CD14-positive monocyte (primary cell): ENCODE measurements around the gene NCAM1. TPM values are rescaled to one million over a fixed set of nuclear protein-coding genes. Genes with fewer than 3 reads are reported as not detected.

Source experiments
- DNase-seq, 3 donors: peaks; one replicate each; pipeline ENCODE4 v3.0.0-alpha.2; 2011 to 2022
- H2AFZ ChIP-seq: 2 replicates; pipeline ENCODE4 v1.6.0; 2012; ENCODE audit warnings: mild to moderate bottlenecking, low read depth, low read length, inconsistent platforms; ENCODE audit not compliant: insufficient read depth, poor library complexity, severe bottlenecking
- H3K27ac ChIP-seq, 2 donors: 1 replicate in 1 of 2; 2 replicates in 1 of 2; pipeline ENCODE4 v1.5.1; 2012 to 2013; ENCODE audit warnings: low read length in 2 of 2, control low read depth in 1 of 2, inconsistent platforms in 1 of 2, low read depth in 1 of 2, mild to moderate bottlenecking in 1 of 2
- H3K27me3 ChIP-seq, 2 donors: one replicate each; pipeline versions ENCODE4 v1.6.0 to v1.6.1; 2011 to 2013; ENCODE audit warnings: low read length in 2 of 2; ENCODE audit not compliant: control insufficient read depth in 2 of 2, insufficient read depth in 2 of 2
- H3K36me3 ChIP-seq, 2 donors: replicated peaks in 1 of 2; 1 replicate in 1 of 2; 2 replicates in 1 of 2; pipeline versions ENCODE4 v1.5.1 to v1.6.1; 2012 to 2013; ENCODE audit warnings: low read length in 2 of 2, control low read depth in 1 of 2, inconsistent platforms in 1 of 2, mild to moderate bottlenecking in 1 of 2; ENCODE audit not compliant: insufficient read depth in 2 of 2, control insufficient read depth in 1 of 2
- H3K4me1 ChIP-seq, 2 donors: 1 replicate in 1 of 2; 2 replicates in 1 of 2; pipeline versions ENCODE4 v1.5.1 to v1.6.1; 2012 to 2013; ENCODE audit warnings: low read length in 2 of 2, control low read depth in 1 of 2, inconsistent platforms in 1 of 2, mild to moderate bottlenecking in 1 of 2, moderate library complexity in 1 of 2; ENCODE audit not compliant: insufficient read depth in 2 of 2, control insufficient read depth in 1 of 2
- H3K4me2 ChIP-seq: replicated peaks from 2 replicates; pipeline ENCODE3; 2012; ENCODE audit warnings: low read length, moderate library complexity, mild to moderate bottlenecking; ENCODE audit not compliant: poor library complexity, severe bottlenecking; ENCODE audit errors: extremely low read depth
- H3K4me3 ChIP-seq, 3 experiments: fragments of 200-600 bp in 1 of 3; sonication (generic) in 1 of 3; replicated peaks in 1 of 3; 1 replicate in 2 of 3; 2 replicates in 1 of 3; pipeline ENCODE4 v1.5.1; 2011 to 2013; ENCODE audit warnings: low read length in 3 of 3, mild to moderate bottlenecking in 3 of 3, control low read depth in 2 of 3, low read depth in 2 of 3, inconsistent platforms in 1 of 3, moderate library complexity in 1 of 3
- H3K79me2 ChIP-seq: 2 replicates; pipeline ENCODE4 v1.6.0; 2012; ENCODE audit warnings: mild to moderate bottlenecking, control low read depth, inconsistent platforms, low read length, moderate library complexity; ENCODE audit not compliant: insufficient read depth
- H3K9ac ChIP-seq: 2 replicates; pipeline ENCODE4 v1.6.0; 2017; ENCODE audit warnings: low read length, mild to moderate bottlenecking; ENCODE audit not compliant: insufficient read depth, poor library complexity, severe bottlenecking
- H3K9me3 ChIP-seq, 2 donors: replicated peaks in 1 of 2; 1 replicate in 1 of 2; 2 replicates in 1 of 2; pipeline versions ENCODE4 v1.5.1 to v1.6.1; 2012 to 2013; ENCODE audit warnings: low read length in 2 of 2, control low read depth in 1 of 2; ENCODE audit not compliant: control insufficient read depth in 1 of 2, insufficient read depth in 1 of 2
- H4K20me1 ChIP-seq: 2 replicates; pipeline ENCODE4 v1.6.0; 2012; ENCODE audit warnings: mild to moderate bottlenecking, low read length, control low read depth, moderate library complexity; ENCODE audit not compliant: insufficient read depth
- H3K27ac Mint-ChIP-seq, 7 donors: one replicate each; pipeline ENCODE4 v1.8.0; 2020; ENCODE audit warnings: mild to moderate bottlenecking in 7 of 7, mixed read lengths in 7 of 7, moderate library complexity in 6 of 7, inconsistent platforms in 2 of 7
- H3K27me3 Mint-ChIP-seq, 3 donors: one replicate each; pipeline ENCODE4 v1.8.0; 2021 to 2022; ENCODE audit warnings: low read depth in 3 of 3, mild to moderate bottlenecking in 3 of 3, mixed read lengths in 3 of 3, moderate library complexity in 3 of 3, inconsistent platforms in 1 of 3
- H3K36me3 Mint-ChIP-seq, 2 donors: one replicate each; pipeline ENCODE4 v1.8.0; 2020; ENCODE audit warnings: mixed read lengths in 2 of 2, inconsistent platforms in 1 of 2, mild to moderate bottlenecking in 1 of 2
- H3K4me1 Mint-ChIP-seq: one replicate; pipeline ENCODE4 v1.8.0; 2020; ENCODE audit warnings: mild to moderate bottlenecking, mixed read lengths
- H3K4me3 Mint-ChIP-seq, 2 donors: one replicate each; pipeline ENCODE4 v1.8.0; 2020; ENCODE audit warnings: mild to moderate bottlenecking in 2 of 2, mixed read lengths in 2 of 2, moderate library complexity in 1 of 2
- H3K9me3 Mint-ChIP-seq, 7 donors: one replicate each; pipeline ENCODE4 v1.8.0; 2020 to 2022; ENCODE audit warnings: mixed read lengths in 7 of 7, mild to moderate bottlenecking in 6 of 7, moderate library complexity in 6 of 7, inconsistent platforms in 2 of 7
- WGBS: methylation state at CpG from one replicate; pipeline ENCODE4 v1.1.5; 2013; ENCODE audit warnings: missing lambda C conversion rate; ENCODE audit not compliant: insufficient coverage; 5-methylcytosine and 5-hydroxymethylcytosine counted together
- intact Hi-C, 2 donors: fragments of 100-400 bp; cut with micrococcal nuclease; formaldehyde crosslinking; loops; one replicate each; pipeline versions ENCODE4 v1.15.0 to v1.15.1; 2023
- polyA plus RNA-seq, 3 donors: library from polyadenylated mRNA; depleted of rRNA in 1 of 3; unstranded in 2 of 3; stranded (reverse) in 1 of 3; fragments of 300-500 nt in 2 of 3; fragments of >200 nt in 1 of 3; fragmentation: Illumina TruSeq in 2 of 3; gene quantifications; 1 replicate in 2 of 3; 2 replicates in 1 of 3; pipeline ENCODE4 v1.2.3, GENCODE V29; 2012 to 2021
- TF ChIP-seq, protein P1 (sequence below): fragments of 200-600 bp; IDR thresholded peaks from one replicate; pipeline ENCODE4 v1.8.0; 2022; ENCODE audit warnings: antibody characterized with exemption, mild to moderate bottlenecking

NCAM1 gene
- polyA plus RNA-seq, 3 donors: 0.65 to 0.69 TPM; not detected in 1

DNA sequence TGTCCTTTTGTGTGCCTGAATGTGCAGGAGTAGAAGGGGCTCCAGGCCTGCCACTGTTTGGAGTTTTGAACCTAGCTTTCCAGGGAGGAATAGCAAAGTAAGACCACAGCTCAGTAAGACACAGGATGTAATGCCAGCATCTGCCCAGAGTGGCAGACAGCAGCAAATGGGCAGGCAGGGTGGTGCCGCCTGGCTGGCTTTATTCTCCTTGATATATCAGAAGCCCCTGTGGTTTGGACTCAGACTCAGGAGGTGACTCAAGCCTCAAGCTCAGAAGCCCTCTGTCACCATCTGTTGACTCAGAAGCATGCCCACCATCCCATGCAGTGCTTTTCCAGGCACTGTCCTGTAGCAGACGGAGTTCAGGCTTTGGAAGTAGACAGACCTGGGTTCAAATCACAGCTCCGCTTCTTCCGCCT, 280.4 kb downstream of the NCAM1 start:
- H3K79me2 ChIP-seq: no peaks in the 10 kb centered on the region
- intact Hi-C loops: no loop called here
- H3K4me1 Mint-ChIP-seq: peaks cover 12% of the 10 kb centered on the region
- no peak overlapping the region for H2AFZ ChIP-seq
- no peak overlapping the region for H3K27ac Mint-ChIP-seq
- WGBS: 93% methylated on average over 1 of the region's 4 CpGs
- H3K27me3 ChIP-seq: peaks cover 19 to 28% of the 10 kb centered on the region in 2 donors
- no peak overlapping the region for H3K4me3 ChIP-seq
- TF ChIP-seq, protein P1, sequence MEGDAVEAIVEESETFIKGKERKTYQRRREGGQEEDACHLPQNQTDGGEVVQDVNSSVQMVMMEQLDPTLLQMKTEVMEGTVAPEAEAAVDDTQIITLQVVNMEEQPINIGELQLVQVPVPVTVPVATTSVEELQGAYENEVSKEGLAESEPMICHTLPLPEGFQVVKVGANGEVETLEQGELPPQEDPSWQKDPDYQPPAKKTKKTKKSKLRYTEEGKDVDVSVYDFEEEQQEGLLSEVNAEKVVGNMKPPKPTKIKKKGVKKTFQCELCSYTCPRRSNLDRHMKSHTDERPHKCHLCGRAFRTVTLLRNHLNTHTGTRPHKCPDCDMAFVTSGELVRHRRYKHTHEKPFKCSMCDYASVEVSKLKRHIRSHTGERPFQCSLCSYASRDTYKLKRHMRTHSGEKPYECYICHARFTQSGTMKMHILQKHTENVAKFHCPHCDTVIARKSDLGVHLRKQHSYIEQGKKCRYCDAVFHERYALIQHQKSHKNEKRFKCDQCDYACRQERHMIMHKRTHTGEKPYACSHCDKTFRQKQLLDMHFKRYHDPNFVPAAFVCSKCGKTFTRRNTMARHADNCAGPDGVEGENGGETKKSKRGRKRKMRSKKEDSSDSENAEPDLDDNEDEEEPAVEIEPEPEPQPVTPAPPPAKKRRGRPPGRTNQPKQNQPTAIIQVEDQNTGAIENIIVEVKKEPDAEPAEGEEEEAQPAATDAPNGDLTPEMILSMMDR: no peak
- no peak overlapping the region for H3K27ac ChIP-seq
- peaks cover 16 to 43% (median 23%) of the 10 kb centered on the region in 3 donors for H3K27me3 Mint-ChIP-seq
- peaks cover 0 to 8% (median 0%) of the 10 kb centered on the region in 7 donors for H3K9me3 Mint-ChIP-seq
- peaks cover 0 to 2% of the 10 kb centered on the region in 2 donors for H3K4me1 ChIP-seq
- no peak overlapping the region for H3K9ac ChIP-seq
- no peaks in the 10 kb centered on the region for H3K36me3 Mint-ChIP-seq
- no peaks in the 10 kb centered on the region for H4K20me1 ChIP-seq
- no peaks in the 10 kb centered on the region for H3K36me3 ChIP-seq
- no peak for DNase-seq
- no peaks in the 10 kb centered on the region for H3K9me3 ChIP-seq
- H3K4me2 ChIP-seq: no peak overlapping the region
- H3K4me3 Mint-ChIP-seq: no peak overlapping the region

DNA sequence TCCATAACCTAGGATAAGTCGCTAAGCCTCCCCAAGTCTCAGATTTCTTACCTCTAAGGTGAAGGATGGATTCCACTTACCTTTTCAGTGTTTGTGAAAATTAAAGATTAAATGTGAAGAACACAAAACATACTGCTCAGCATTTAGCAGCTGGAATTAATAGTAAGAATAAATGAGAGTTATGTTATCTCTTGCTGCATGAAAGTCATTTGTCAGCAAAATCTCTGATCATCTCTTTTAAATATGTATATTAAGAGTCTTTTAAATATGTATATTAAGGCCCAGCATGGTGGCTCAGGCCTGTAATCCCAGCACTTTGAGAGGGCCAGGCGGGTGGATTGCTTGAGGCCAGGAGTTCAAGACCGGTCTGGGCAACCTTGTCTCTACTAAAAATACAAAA, 280.8 kb downstream of the NCAM1 start:
- whole genome bisulfite sequencing: no CpG with 5 or more reads among the region's 3 CpGs
- no peak overlapping the region for H3K27ac ChIP-seq
- no peak overlapping the region for H3K27ac Mint-ChIP-seq
- H3K9ac ChIP-seq: no peak overlapping the region
- TF ChIP-seq, protein P1: no peak
- H3K27me3 ChIP-seq: peaks cover 21 to 28% of the 10 kb centered on the region in 2 donors
- H3K4me3 ChIP-seq: no peak overlapping the region
- H2AFZ ChIP-seq: no peak overlapping the region
- H3K27me3 Mint-ChIP-seq: peaks cover 17 to 42% (median 23%) of the 10 kb centered on the region in 3 donors
- intact Hi-C loops: no loop called here
- H3K9me3 Mint-ChIP-seq: peaks cover 0 to 8% (median 0%) of the 10 kb centered on the region in 7 donors
- H3K36me3 Mint-ChIP-seq: no peaks in the 10 kb centered on the region
- H3K79me2 ChIP-seq: no peaks in the 10 kb centered on the region
- no peaks in the 10 kb centered on the region for H3K9me3 ChIP-seq
- no peak overlapping the region for H3K4me3 Mint-ChIP-seq
- no peaks in the 10 kb centered on the region for H4K20me1 ChIP-seq
- H3K4me1 Mint-ChIP-seq: peaks cover 12% of the 10 kb centered on the region
- H3K4me2 ChIP-seq: no peak overlapping the region
- H3K36me3 ChIP-seq: no peaks in the 10 kb centered on the region
- peaks cover 0 to 2% of the 10 kb centered on the region in 2 donors for H3K4me1 ChIP-seq
- no peak for DNase-seq
